COR-L47 (cell line): ENCODE results near the gene MEX3D.

ENCODE experiments used
- DNase-seq: peaks from one replicate; lab custom pipeline; 2025; lab: John Stamatoyannopoulos, UW

Gene MEX3D

DNA sequence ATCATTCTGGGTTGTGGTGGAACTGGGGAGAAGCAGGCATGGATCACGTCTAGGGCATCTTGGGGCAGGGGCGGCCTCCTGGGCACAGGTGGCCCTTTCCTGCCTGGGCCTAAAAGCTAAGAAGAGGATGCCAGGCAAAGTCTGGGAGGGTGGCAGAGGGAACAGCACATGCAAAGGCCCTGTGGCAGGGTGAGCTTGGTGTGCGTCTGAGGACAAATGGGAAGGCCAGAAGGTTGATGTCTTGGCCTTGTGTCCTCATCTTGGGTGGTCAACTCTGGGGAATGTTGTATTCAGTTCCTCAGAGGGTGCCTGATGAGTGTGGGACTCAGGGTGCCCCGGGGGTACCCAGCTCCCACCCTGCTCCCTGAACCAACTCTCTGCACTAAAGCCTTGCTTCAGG is 49.7 kb downstream of the MEX3D start:
- no peak for DNase-seq

DNA sequence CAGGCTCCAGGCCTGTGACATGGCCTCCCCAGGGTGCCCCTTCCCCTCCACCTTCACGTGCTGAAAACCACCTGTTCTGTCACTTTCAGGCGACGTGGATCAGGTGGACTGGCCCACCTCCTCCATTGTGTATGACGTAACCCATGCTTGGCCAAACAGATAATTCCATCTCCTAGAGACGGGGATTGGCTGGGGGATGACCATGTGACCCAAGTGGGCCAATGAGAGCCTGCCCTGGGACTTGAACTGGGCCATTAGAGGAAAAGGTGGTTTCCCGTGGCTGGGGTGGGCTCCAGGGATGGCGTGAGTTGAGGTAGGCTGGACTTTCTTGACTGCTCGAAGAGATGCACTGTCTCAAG is 51.8 kb downstream of the MEX3D start:
- no peak for DNase-seq

DNA sequence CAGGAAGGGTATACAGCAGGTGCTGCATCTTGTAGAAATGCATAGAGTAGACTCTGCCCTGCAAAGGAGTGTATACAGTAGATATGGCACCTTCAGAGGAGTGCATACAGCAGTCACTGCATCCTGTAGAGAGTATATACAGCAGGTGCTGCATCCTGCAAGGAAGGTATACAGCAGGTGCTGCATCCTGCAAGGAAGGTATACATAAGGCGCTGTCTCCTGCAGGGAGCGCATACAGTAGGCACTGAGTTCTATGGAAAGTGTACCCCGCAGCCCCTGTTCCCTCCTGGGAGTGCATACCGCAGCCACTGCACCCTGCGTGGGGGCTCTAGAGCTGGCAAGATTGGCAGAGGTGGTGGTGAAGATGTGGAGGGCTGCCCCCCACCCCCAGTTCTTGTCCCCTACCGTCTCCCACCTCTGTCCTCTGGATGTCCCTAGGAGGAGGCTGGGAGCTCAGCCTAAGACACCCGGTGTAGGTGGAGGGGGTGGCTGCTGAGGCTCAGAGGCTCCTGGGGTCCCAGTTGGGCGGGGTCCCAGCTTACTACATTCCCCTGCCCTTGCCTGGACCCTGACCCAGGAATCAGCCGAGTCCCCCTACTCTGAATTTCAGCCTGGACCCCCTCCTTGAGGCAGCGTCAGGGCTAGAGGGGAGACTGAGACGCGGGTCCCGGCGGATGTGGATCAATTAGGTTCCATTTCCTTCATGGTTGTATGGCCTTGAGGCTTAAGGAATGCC is 53.0 kb downstream of the MEX3D start:
- DNase-seq: no peak

DNA sequence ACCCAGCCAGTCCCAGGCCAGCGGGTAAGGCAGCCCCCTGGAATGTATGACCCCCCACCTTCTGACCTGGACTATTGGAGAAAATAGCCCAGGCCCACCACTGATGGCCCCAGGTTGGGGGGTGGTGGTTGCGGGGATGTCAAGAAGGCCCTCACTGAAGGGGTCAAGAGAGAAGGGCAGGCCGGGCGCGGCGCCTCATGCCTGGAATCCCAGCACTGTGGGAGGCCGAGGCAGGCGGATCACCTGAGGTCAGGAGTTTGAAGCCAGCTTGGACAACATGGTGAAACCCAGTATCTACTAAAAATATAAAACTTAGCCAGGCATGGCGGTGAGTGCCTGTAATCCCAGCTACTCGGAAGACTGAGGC is 53.8 kb downstream of the MEX3D start:
- DNase-seq: no peak

DNA sequence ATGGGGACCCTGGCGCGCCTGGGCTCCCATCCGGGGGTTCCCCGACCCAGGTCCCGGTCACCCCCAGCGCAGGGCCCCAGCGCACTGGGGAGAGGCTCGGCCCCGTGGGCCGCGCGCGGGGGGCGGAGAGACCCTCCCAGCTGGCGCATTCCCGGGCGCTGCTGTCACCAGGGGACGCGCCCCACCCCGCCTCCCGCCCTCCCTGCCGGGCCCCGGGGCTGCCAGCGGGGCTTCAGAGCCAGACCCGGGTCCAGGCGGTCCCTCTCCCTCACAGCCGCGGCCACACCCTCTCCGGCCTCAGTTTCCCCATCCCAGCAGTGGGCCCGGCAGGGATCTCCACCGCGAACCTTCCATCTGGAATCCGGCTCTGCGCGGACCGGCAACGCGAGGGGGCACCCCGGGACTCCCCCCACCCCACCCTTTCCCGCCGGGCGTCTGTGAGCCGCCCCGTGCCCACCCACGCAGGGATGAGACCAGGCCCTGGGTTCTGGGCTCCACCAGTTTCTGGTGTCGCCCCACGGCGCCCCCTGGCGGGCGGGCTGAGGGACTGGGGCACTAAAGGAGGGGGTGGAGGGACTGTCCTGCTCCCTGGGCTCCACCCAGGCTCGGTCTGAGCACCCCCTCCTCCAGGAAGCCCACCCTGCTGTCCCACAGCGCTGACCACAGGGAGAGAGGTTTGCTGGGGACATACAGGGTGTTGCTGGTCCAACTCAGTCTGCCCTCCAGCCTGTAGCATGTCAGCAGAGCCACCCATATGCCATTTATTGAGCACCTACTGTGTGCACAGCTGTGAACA is 54.4 kb downstream of the MEX3D start:
- no peak for DNase-seq

DNA sequence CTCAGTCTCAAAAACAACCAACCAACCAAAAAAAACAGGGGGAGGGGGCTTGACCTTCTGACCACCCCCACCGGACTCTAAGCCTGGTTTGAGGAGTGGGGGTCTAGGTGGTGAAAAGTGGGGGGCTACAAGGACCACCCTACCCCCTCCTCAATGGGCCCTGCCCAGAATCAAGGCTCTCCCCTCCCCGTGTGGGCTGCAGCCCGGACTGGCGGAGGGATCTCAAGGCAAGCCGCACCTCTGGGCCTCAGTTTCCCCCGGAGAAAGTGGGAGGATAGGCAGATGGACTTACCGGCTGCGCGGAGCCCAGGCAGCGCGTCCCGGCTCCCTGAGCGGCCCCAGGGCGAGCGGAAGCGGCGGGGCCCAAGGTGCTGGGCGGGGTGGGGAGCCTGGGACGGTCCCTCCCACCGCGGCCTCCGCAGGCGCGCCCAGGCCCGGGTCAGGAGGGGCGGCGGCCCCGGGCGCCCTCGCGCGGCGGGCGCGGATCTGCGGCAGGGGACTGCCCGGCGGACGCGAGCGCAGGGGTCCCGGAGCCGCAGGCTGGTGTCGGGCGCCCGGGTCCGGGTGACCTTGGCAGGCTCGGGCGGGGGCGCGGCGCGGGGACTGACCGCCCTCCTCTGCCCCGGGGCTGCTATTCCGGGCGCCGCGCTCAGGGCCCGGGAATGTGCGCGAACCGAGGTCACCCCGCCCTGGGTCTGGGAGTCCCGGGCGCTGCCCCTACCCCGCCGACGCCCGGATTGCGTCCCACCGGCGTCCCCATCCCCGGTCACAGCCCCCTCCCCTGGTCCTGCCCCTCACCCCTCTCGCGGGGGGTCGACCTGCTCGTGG is 55.2 kb downstream of the MEX3D start, which contains the start of gene ADAMTSL5:
ADAMTSL5 (minus strand) TSS at position 349 of the 828 bp plus-strand sequence. CDS start 2,076 bp downstream, outside the sequence.
- no peak for DNase-seq

DNA sequence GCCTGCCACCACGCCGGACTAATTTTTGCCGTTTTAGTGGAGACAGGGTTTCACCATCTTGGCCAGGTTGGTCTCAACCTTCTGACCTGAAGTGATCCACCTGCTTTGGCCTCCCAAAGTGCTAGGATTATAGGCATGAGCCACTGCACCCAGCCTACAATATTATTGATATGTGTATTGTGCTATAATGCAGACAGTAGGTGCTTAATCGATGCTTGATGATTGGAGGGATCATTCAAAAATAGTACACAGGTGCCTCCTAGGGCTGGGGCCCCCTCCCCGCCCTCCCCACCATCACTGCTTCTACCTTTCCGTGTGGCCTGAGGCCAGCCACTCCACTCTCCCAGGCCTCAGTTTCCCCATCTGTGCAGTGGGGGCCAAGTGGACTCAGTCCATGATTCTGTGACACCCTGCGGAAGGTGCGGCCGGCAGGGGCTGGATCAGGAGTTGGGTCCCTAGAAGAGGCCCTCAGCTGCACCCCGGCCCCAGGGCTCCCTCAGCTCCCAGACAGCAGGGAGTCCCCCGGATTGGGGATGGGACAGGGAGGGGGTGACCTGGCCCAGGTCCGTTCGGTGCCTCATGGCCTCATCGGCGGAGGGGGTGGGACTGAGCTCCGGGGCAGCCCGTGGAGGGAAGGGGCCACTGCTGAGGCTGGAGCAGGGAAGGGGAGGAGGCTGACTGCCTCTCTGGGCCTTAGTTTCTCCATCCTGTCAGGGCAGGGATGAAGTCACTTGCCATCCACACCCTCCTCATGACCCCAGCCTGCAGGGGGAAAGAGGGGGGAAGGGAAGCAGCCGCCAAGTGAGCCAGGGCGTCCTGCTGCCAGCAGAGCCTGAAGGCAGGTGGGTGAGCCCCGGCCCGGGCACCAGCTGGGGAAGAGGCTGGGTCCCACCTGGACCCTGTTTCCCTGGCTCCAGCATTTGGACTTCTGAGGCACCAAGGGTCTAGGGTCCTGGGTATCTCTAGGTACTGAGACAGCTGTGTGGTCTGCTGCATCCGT is 56.5 kb downstream of the MEX3D start:
- DNase-seq: no peak

DNA sequence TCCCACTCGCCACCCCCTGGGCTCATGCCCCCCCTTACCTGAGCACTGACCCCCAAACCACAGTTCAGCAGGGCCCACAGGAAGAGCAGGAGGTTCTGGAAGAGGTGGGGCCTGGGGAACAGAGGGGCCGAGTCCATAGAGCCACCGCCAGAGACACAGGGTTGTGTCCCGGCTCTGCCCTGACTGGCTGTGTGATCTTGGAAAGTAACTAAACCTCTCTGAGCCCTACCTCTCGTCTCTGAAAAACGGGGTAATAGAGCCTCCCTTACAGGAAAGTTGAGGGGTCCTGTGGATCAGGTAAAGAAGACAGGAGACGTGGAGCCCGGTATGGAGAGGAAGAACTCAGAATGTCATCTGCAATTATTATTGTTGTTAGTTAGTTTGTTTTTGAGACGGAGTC is 57.3 kb downstream of the MEX3D start:
- no peak for DNase-seq

DNA sequence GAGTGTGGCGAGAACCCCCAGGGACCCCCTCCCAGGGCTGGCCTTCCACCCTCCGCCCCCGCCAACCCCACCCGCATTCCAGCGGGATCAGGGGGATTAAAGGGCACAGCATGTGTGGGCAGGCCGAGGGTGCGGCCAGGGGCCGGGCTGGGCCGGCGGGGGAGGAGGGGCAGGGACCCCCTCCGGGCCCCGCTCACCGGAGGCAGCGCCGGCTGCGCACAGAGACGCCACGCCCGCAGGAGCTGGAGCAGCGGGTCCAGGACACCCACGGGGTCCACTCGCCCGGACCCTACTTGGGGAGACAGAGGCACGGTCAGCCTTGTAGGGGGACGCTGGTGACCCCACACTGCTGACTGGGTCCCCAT is 57.7 kb downstream of the MEX3D start:
- no peak for DNase-seq

DNA sequence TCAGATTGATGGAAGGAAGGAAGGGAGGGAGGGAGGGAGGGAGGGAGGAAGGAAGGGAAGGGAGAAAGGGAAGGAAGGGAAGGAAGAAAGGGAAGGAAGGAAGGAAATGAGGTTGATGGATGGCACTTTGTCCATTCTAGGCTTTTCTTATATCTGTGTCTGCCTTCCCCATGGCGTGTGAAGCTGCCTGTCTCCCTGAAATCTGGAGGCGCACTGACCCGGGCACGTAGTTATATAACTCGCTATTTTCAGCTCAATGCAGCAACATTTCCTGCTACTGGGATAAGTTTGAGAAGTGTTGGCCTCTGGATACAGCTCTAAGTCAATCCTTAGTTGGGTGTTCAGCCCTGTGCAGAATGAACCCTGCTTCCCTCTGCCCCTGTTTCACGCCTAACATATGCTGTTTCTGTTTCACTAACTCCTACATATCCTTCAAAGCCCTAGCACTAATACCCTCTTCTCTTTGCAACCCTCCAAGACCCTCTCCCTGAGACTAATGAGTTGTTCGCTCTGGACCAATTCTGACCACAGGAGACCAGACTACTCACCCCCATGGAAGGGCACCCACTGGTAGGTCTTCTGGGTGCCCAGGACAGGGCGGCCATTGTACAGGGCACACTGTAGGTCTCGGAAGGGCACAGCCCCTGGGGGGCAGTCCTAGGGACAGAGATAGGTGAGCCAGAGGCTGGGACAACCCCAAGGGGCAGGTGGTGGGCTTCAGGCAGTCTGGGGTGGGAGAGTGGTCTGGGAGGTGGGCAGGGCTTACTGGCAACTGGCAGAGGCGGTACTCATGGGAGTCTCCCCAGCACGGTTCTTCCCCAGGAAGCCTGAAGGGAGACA is 58.3 kb downstream of the MEX3D start:
- DNase-seq: no peak

DNA sequence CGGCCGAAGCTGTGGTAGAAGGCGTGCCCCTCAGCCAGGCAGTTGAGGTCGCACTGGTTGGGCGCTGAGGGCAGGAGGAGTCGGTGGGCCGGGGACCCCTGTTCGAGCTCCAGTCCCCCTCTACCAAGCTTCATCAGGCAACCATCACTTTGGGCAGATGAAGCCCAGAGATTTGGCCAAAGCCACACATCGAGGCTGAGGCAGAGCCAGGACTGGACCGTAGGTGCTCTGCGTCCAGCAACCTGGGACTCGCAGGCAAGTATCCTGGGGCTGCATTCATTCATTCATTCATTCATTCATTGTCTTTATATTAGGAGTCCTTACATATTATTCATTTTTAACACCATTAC is 59.6 kb downstream of the MEX3D start:
- DNase-seq: no peak

DNA sequence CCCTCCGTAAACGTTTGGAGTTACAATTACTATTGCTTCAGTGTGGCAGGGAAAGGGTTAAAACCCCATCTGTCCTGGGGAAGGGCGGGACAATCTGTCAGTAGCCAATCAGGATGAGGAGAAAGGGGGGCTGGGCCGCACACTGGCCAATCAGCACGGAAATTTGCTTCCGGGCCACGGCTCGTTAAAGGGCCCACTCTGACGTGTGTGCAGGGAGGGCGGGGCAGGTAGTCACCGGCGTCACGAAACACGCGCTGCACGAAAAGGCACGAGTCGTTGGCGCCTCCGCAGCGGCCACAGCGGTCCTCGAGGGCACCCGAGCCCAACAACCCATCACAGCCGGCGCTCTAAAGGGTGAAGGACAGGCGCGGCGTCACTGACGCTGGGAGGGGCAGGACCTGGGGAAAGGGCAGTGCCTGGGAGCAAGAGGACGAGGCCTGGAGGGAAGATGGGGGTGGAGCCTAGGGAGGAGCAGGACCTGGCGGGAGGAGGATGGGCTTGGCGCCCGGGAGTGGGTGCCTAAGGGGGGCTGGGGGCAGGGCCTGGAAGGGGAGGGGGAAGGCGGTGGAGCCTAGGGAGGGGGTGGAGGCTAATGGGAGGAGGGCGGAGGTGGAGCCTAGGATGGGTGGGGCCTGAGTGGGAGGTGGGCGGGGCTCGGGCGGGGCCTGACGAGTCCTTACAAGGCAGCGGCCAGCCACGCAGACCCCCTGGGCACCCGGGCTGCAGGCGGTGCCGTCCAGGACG is 60.2 kb downstream of the MEX3D start:
- DNase-seq: peak; percentile 73

DNA sequence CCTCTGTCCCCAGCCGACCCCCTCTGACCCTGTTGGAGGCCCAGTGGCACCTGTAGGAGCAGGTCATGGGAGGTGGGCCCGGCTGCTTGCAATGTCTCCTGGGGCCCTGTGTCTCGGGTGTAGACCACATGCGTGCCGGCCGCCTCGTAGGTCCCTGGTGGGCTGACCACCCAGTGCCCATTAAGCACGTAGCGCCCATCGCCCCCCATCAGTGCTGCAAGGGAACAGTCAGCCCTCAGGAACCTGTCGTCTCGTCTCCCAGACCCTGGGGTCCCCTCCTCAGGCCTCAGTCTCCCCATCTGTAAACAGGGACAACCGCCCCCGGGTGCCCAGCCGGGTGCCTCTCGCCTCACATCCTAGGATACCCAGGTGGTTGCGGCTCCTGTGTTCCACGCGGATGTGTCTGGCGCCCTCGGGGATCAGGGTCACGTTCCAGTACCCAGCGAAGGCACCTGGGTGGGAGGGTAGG is 60.9 kb downstream of the MEX3D start:
- no peak for DNase-seq

DNA sequence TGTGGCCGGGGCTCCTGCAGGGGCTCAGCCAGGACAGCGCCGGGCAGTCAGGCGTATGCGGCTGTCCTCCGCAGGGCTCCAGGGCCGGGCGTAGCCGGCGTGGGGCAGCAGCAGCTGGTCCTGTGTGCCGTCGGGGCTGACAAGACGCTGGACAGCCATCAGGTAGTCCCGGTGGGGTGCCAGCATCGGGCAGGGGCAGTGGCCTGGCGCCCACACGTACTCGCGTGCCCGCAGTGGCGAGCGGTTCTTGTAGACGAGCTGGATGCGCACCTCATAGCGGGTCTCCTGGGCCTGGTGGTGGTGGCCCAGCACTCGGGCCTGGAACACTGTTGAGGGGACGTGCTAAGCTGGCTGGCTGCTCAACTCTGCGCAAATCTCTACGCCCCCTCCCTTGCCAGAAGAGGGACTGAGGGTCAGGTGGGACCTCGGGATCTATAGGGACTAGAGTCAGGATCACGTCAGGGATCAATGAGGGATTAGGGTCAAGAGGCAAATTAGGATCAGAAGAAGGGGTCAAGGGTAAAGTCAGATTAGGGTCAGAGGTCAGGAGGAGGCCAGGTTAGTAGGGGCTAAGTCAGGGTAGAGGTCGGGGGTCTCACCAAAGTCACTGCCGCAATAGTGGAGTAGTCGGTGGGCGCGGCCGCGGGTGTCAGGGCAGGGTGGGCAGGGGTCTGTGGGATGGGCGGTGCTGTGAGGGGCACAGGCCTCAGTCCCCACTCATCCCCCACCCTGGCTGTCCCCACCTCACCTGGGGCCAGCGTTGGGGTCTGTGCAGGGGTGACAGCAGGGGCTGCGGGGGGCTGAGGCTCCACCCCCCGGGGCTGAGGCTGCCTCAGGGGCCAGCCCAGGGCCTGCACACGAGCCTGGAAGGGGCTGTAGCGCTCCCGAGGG is 61.9 kb downstream of the MEX3D start:
- DNase-seq: no peak

DNA sequence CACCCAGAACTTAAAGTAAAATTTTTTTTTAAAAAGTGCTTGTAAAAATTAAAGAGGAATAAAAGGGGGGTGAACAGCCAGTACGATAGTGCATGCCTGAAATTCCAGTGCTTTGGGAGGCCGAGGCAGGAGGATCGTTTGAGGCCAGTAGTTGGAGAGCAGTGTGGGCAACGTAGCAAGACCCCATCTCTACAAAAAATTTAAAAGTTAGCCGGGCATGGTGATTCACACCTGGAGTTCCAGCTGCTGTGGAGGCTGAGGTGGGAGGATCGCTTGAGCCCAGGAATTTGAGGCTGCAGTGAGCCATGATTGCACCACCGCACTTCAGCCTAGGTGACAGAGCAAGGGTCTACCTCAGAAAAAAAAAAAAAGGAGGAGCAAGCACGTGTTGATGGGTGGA is 63.1 kb downstream of the MEX3D start:
- no peak for DNase-seq
